OCI-LY7 (cell line): ENCODE data around the gene DNM2.

ENCODE experiments used
- EZH2phosphoT487 ChIP-seq: fragments of 200-600 bp; sonication (generic); IDR thresholded peaks from 2 replicates; pipeline ENCODE4 v1.6.1; 2018; ENCODE audit warnings: low read depth, borderline replicate concordance, mild to moderate bottlenecking, mixed run types, antibody characterized with exemption, low read length, moderate library complexity, mixed read lengths
- TF ChIP-seq, protein P1 (sequence below): fragments of 200-600 bp; sonication (generic); conservative IDR thresholded peaks from 2 replicates; pipeline ENCODE4 v1.5.1; 2014; ENCODE audit warnings: mild to moderate bottlenecking, antibody characterized with exemption, low read length, moderate library complexity, mixed read lengths

DNA sequence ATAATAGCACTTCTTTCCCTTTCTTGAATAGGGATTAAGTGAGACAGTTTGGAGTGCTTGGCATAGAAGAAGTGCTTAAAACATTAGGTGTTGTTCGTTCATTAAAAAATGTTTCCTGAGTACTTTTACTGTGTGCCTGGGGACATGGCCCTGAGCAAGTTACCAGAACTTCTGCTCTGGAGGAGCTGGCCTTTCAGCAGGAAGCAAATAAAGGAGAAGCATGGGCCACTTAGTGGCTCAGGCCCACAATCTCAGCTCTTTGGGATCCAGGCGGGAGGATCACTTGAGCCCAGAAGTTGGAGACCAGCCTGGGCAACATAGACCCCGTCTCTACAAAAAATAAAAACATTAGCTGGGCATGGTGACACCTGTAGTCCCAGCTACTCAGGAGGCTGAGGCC is 5.7 kb downstream of the DNM2 start:
- TF ChIP-seq EZH2phosphoT487, result no peak
- TF ChIP-seq, protein P1, sequence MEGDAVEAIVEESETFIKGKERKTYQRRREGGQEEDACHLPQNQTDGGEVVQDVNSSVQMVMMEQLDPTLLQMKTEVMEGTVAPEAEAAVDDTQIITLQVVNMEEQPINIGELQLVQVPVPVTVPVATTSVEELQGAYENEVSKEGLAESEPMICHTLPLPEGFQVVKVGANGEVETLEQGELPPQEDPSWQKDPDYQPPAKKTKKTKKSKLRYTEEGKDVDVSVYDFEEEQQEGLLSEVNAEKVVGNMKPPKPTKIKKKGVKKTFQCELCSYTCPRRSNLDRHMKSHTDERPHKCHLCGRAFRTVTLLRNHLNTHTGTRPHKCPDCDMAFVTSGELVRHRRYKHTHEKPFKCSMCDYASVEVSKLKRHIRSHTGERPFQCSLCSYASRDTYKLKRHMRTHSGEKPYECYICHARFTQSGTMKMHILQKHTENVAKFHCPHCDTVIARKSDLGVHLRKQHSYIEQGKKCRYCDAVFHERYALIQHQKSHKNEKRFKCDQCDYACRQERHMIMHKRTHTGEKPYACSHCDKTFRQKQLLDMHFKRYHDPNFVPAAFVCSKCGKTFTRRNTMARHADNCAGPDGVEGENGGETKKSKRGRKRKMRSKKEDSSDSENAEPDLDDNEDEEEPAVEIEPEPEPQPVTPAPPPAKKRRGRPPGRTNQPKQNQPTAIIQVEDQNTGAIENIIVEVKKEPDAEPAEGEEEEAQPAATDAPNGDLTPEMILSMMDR, result no peak
